GM23338 (cell line): Measurements from ENCODE around the gene MMRN2. TPM values are rescaled to one million over a fixed set of nuclear protein-coding genes. Genes with fewer than 3 reads are reported as not detected.
A peak's percentile ranks its signal among the peaks of the same experiment; 100 is the strongest.

Experiments
- ATAC-seq: fragments of 200-7000 bp; cut with Tn5 transposase; 3 replicates; pipeline ENCODE4 v1.9.1; 2020
- DNase-seq: peaks from one replicate; pipeline ENCODE4 v3.0.0-alpha.2; 2015; ENCODE audit warnings: low spot score
- H2AFZ ChIP-seq: fragments of 200-600 bp; sonication (generic); 2 replicates; pipeline ENCODE4 v1.8.0; 2016; ENCODE audit warnings: antibody characterized with exemption, mild to moderate bottlenecking, moderate library complexity
- H3F3A ChIP-seq: fragments of 200-600 bp; sonication (generic); replicated peaks from 2 replicates; pipeline ENCODE4 v1.8.0; 2017; ENCODE audit warnings: antibody characterized with exemption, mixed run types, low read depth
- H3K27ac ChIP-seq: fragments of 200-600 bp; sonication (generic); 2 replicates; pipeline ENCODE4 v1.6.1; 2016; ENCODE audit warnings: low read depth
- H3K27me3 ChIP-seq: fragments of 200-600 bp; sonication (generic); 2 replicates; pipeline ENCODE4 v1.8.0; 2016; ENCODE audit warnings: mild to moderate bottlenecking, mixed run types, moderate library complexity; ENCODE audit not compliant: insufficient read depth
- H3K36me3 ChIP-seq: fragments of 200-600 bp; sonication (generic); 2 replicates; pipeline ENCODE4 v1.8.0; 2016; ENCODE audit warnings: mild to moderate bottlenecking; ENCODE audit not compliant: insufficient read depth
- H3K4me1 ChIP-seq: fragments of 200-600 bp; sonication (generic); 2 replicates; pipeline ENCODE4 v1.8.0; 2016; ENCODE audit warnings: mild to moderate bottlenecking, moderate library complexity; ENCODE audit not compliant: insufficient read depth
- H3K4me2 ChIP-seq: fragments of 200-600 bp; sonication (generic); 2 replicates; pipeline ENCODE4 v1.7.1; 2017; ENCODE audit warnings: mixed run types
- H3K4me3 ChIP-seq: fragments of 200-600 bp; sonication (generic); 2 replicates; pipeline ENCODE4 v1.6.1; 2016; ENCODE audit warnings: mixed run types
- H3K79me2 ChIP-seq: fragments of 200-600 bp; sonication (generic); replicated peaks from 2 replicates; pipeline ENCODE4 v1.8.0; 2017; ENCODE audit warnings: mild to moderate bottlenecking; ENCODE audit not compliant: insufficient read depth
- H3K9me2 ChIP-seq: fragments of 200-600 bp; sonication (generic); 2 replicates; pipeline ENCODE4 v1.8.0; 2017; ENCODE audit not compliant: insufficient read depth
- H4K20me1 ChIP-seq: fragments of 200-600 bp; sonication (generic); replicated peaks from 2 replicates; pipeline ENCODE4 v1.8.0; 2017; ENCODE audit warnings: mild to moderate bottlenecking; ENCODE audit not compliant: insufficient read depth
- H3K27ac Mint-ChIP-seq: 2 replicates; pipeline ENCODE4 v1.8.0; 2020; ENCODE audit warnings: inconsistent platforms, mild to moderate bottlenecking, moderate library complexity, mixed read lengths
- H3K27me3 Mint-ChIP-seq: 3 replicates; pipeline ENCODE4 v1.8.0; 2022; ENCODE audit warnings: low read depth, mild to moderate bottlenecking, moderate library complexity, mixed read lengths, inconsistent platforms; ENCODE audit not compliant: insufficient read depth, poor library complexity
- H3K36me3 Mint-ChIP-seq: 3 replicates; pipeline ENCODE4 v1.8.0; 2021; ENCODE audit warnings: low read depth, mild to moderate bottlenecking, inconsistent platforms, moderate library complexity, mixed read lengths
- H3K4me1 Mint-ChIP-seq: 3 replicates; pipeline ENCODE4 v1.8.0; 2020; ENCODE audit warnings: mild to moderate bottlenecking, inconsistent platforms, mixed read lengths
- H3K4me3 Mint-ChIP-seq: 3 replicates; pipeline ENCODE4 v1.8.0; 2021; ENCODE audit warnings: moderate library complexity, mild to moderate bottlenecking, inconsistent platforms, mixed read lengths
- H3K9me3 Mint-ChIP-seq: 3 replicates; pipeline ENCODE4 v1.8.0; 2020; ENCODE audit warnings: moderate library complexity, mild to moderate bottlenecking, inconsistent platforms, mixed read lengths
- EZH2 ChIP-seq: fragments of 200-600 bp; sonication (generic); IDR thresholded peaks from one replicate; pipeline ENCODE4 v1.8.0; 2017; ENCODE audit warnings: antibody characterized with exemption, mild to moderate bottlenecking, low read depth; ENCODE audit not compliant: unreplicated experiment
- EZH2phosphoT487 ChIP-seq: fragments of 200-600 bp; sonication (generic); IDR thresholded peaks from one replicate; pipeline ENCODE4 v1.8.1; 2018; ENCODE audit warnings: antibody characterized with exemption; ENCODE audit not compliant: unreplicated experiment
- POLR2AphosphoS5 ChIP-seq: IDR thresholded peaks from 2 replicates; pipeline ENCODE4 v1.6.1; 2016; ENCODE audit warnings: antibody characterized with exemption, low read depth
- polyA plus RNA-seq: library from polyadenylated mRNA; unstranded; fragments of >200 nt; fragmentation: Nextera tagmentation; extraction: Ambion mirVana; gene quantifications from 2 replicates; pipeline ENCODE4 v1.2.1, GENCODE V29; 2016
- total RNA-seq: library from RNA; depleted of rRNA; stranded (reverse); fragments of >200 nt; shearing (Covaris generic); gene quantifications from 2 replicates; pipeline ENCODE4 v1.2.3, GENCODE V29; 2014
- TF ChIP-seq, protein P1 (sequence below), 2 experiments: fragments of 200-600 bp in 1 of 2; sonication (generic) in 1 of 2; conservative IDR thresholded peaks; 2 replicates each; pipeline versions ENCODE4 v1.5.1 to v1.6.1; 2016 to 2017; ENCODE audit warnings: antibody characterized with exemption in 2 of 2, low read depth in 2 of 2, mild to moderate bottlenecking in 2 of 2, moderate library complexity in 1 of 2
- TF ChIP-seq, protein P2 (sequence below): IDR thresholded peaks from one replicate; pipeline ENCODE4 v1.6.1; 2018; ENCODE audit warnings: antibody characterized with exemption; ENCODE audit not compliant: unreplicated experiment
- TF ChIP-seq, protein P3 (sequence below): IDR thresholded peaks from 2 replicates; pipeline ENCODE4 v1.6.1; 2016; ENCODE audit warnings: antibody characterized with exemption

MMRN2 gene
- total and polyA plus RNA-seq, 2 experiments from 2014 or later, result 0.32 to 2.4 TPM

DNA sequence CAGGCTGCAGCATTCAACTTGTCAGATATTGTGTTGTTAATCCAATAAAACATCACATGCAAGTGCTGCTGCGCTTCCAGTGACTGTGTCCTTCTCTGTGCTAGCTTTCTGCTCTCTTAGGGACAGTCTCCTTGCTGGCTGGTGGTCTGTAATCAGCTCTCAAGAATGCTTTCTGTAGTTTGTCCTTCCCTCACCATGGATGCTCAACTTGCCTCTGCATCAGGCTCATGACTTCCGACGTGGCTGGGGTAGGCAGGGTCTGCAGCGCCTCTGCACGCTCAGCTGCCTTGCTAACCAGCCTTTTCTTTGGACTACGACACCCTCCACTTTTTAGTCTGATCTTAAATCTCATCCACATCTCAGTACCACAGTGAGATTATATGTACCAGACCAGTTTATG lies 58.3 kb downstream of the MMRN2 start:
- Mint-ChIP-seq H3K27me3 (peaks cover 4% of the 10 kb centered on the region), H3K9me3 (no peaks in the 10 kb centered on the region), H3K27ac (peak overlapping the region; percentile 38; the same call in 1 of the 2 replicates), H3K4me1 (peaks cover 17% of the 10 kb centered on the region), H3K4me3 (no peak overlapping the region), H3K36me3 (peaks cover 57% of the 10 kb centered on the region)
- Histone ChIP-seq H3K27ac (peak overlapping the region; percentile 23; the same call in 1 of the 2 replicates), H3K36me3 (peaks cover 16% of the 10 kb centered on the region; the same call in 1 of the 2 replicates), H4K20me1 (peaks cover 3% of the 10 kb centered on the region; the same call in 1 of the 2 replicates), H3K27me3 (no peaks in the 10 kb centered on the region), H2AFZ (no peak overlapping the region), H3F3A (peaks cover 7% of the 10 kb centered on the region; the same call in 1 of the 2 replicates), H3K4me3 (no peak overlapping the region), H3K9me2 (no peaks in the 10 kb centered on the region), H3K79me2 (peaks cover 10% of the 10 kb centered on the region; the same call in 1 of the 2 replicates), H3K4me2 (no peak overlapping the region), H3K4me1 (peaks cover 14% of the 10 kb centered on the region)
- peak; percentile 58 for DNase-seq
- peak; percentile 85 for ATAC-seq
- TF ChIP-seq, protein P1, sequence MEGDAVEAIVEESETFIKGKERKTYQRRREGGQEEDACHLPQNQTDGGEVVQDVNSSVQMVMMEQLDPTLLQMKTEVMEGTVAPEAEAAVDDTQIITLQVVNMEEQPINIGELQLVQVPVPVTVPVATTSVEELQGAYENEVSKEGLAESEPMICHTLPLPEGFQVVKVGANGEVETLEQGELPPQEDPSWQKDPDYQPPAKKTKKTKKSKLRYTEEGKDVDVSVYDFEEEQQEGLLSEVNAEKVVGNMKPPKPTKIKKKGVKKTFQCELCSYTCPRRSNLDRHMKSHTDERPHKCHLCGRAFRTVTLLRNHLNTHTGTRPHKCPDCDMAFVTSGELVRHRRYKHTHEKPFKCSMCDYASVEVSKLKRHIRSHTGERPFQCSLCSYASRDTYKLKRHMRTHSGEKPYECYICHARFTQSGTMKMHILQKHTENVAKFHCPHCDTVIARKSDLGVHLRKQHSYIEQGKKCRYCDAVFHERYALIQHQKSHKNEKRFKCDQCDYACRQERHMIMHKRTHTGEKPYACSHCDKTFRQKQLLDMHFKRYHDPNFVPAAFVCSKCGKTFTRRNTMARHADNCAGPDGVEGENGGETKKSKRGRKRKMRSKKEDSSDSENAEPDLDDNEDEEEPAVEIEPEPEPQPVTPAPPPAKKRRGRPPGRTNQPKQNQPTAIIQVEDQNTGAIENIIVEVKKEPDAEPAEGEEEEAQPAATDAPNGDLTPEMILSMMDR (conservative IDR thresholded peaks at IDR 0.05; ENCODE audit: low read depth in 2 of 2), result peak in 1 of 2 experiments; percentile 36; a peak in 2 of 4 replicates
- TF ChIP-seq POLR2AphosphoS5, result no peak
- TF ChIP-seq, protein P2, sequence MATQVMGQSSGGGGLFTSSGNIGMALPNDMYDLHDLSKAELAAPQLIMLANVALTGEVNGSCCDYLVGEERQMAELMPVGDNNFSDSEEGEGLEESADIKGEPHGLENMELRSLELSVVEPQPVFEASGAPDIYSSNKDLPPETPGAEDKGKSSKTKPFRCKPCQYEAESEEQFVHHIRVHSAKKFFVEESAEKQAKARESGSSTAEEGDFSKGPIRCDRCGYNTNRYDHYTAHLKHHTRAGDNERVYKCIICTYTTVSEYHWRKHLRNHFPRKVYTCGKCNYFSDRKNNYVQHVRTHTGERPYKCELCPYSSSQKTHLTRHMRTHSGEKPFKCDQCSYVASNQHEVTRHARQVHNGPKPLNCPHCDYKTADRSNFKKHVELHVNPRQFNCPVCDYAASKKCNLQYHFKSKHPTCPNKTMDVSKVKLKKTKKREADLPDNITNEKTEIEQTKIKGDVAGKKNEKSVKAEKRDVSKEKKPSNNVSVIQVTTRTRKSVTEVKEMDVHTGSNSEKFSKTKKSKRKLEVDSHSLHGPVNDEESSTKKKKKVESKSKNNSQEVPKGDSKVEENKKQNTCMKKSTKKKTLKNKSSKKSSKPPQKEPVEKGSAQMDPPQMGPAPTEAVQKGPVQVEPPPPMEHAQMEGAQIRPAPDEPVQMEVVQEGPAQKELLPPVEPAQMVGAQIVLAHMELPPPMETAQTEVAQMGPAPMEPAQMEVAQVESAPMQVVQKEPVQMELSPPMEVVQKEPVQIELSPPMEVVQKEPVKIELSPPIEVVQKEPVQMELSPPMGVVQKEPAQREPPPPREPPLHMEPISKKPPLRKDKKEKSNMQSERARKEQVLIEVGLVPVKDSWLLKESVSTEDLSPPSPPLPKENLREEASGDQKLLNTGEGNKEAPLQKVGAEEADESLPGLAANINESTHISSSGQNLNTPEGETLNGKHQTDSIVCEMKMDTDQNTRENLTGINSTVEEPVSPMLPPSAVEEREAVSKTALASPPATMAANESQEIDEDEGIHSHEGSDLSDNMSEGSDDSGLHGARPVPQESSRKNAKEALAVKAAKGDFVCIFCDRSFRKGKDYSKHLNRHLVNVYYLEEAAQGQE, result no peak

DNA sequence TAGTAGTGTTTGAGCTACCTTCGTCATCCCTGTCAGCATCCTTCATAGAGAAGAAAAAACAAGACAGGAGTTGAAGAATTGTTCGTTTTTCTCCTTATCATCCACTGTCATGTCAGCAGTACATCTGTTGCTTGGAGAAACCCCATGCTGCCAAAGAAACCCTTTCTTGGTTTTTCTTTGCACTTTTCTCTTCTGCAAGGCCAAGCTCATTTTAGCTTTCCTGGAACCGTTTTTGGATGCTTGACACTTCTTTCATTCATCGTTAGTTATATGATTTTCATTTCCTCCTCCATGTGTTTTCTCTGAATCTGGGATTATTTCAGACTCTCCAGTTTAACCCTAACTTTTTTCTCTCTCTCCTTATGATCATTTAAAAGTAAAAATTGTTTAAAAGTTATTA lies 58.9 kb downstream of the MMRN2 start:
- H3F3A ChIP-seq, result peaks cover 7% of the 10 kb centered on the region; the same call in 1 of the 2 replicates
- H3K4me1 ChIP-seq, result peaks cover 14% of the 10 kb centered on the region
- peaks cover 17% of the 10 kb centered on the region for H3K4me1 Mint-ChIP-seq
- ATAC-seq, result no peak
- H3K27ac Mint-ChIP-seq, result no peak overlapping the region
- H3K36me3 Mint-ChIP-seq, result peaks cover 57% of the 10 kb centered on the region
- H2AFZ ChIP-seq, result no peak overlapping the region
- no peaks in the 10 kb centered on the region for H3K9me2 ChIP-seq
- peaks cover 16% of the 10 kb centered on the region; the same call in 1 of the 2 replicates for H3K36me3 ChIP-seq
- peaks cover 9% of the 10 kb centered on the region; the same call in 1 of the 2 replicates for H4K20me1 ChIP-seq
- no peak overlapping the region for H3K4me2 ChIP-seq
- H3K9me3 Mint-ChIP-seq, result no peaks in the 10 kb centered on the region
- H3K27me3 Mint-ChIP-seq, result peaks cover 3% of the 10 kb centered on the region
- H3K79me2 ChIP-seq, result peaks cover 10% of the 10 kb centered on the region; the same call in 1 of the 2 replicates
- H3K27me3 ChIP-seq, result no peaks in the 10 kb centered on the region
- DNase-seq, result no peak
- H3K4me3 ChIP-seq, result no peak overlapping the region
- TF ChIP-seq POLR2AphosphoS5 (no peak), EZH2phosphoT487 (no peak), EZH2 (no peak)
- TF ChIP-seq, protein P3, sequence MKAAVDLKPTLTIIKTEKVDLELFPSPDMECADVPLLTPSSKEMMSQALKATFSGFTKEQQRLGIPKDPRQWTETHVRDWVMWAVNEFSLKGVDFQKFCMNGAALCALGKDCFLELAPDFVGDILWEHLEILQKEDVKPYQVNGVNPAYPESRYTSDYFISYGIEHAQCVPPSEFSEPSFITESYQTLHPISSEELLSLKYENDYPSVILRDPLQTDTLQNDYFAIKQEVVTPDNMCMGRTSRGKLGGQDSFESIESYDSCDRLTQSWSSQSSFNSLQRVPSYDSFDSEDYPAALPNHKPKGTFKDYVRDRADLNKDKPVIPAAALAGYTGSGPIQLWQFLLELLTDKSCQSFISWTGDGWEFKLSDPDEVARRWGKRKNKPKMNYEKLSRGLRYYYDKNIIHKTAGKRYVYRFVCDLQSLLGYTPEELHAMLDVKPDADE, result no peak
- no peak overlapping the region for H3K4me3 Mint-ChIP-seq
- peak overlapping the region; percentile 23; the same call in 1 of the 2 replicates for H3K27ac ChIP-seq
